ENCODE results near the gene ANKRD36.
A peak's percentile ranks its signal among the peaks of the same experiment; 100 is the strongest.
"Not testable (repeated sequence)": the region's sequence is repeated elsewhere in the genome, so short reads cannot be mapped to it uniquely, and the experiment has no call there.

ANKRD36 gene

DNA sequence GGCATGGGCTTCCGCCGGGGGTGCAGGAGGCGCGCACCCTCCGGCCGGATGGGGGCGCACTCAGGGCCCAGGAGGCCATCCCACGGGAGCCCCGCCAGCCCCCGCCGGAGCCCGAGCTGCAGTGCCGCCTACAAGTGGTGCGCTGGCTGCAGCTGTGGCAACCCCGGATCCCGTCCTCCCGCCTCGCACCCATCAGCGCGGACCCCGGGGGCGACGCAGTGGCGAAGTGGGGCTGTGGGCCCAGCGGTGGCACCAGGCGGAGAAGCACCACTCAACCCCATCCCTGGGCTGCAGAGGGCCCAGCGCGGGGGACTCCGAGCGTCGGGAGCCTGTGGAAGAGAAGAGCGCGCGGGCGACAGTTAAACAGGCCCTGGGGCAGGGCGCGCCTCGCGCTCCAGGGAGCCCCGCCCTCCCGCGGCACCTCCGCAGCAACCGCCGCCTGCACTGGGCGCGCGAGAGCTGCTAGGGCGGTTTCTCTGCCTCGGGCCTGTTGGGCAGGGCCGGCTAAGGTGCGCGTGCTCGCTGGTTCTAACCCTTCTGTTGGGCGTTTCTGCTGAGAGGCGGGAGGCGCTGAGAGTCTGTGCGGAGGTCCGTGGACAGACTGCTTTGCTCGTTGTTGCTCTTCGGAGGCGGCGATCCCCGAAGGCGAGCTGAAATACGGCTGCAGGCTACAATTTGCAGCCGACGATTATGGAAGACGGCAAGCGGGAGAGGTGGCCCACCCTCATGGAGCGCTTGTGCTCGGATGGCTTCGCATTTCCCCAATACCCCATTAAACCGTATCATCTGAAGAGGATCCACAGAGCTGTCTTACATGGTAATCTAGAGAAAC lies at the start of gene ANKRD36:
Gene ANKRD36 (plus strand): TSS at position 104 of the 832 bp plus-strand sequence. CDS start 587 bp downstream, at position 691.
- not testable (repeated sequence) for FAIRE-seq

DNA sequence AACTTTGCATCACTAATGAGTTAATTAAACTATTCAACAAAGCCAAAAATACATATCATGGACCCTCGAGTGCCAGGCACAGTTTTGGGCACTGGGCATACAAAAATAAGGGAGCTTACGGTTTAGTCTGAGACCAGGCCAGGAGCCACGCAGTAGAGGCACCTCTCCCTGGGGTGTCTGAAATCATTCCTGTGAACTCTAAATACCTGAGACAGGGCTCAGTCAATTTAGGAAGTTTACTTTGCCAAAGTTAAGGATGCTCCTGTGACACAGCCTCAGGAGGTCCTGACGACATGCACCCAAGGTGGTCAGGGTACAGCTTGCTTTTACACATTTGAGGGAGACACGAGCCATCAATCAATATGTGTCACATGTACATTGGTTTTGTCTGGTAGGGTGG lies 46.9 kb upstream of the ANKRD36 start:
- not testable (repeated sequence) for FAIRE-seq

DNA sequence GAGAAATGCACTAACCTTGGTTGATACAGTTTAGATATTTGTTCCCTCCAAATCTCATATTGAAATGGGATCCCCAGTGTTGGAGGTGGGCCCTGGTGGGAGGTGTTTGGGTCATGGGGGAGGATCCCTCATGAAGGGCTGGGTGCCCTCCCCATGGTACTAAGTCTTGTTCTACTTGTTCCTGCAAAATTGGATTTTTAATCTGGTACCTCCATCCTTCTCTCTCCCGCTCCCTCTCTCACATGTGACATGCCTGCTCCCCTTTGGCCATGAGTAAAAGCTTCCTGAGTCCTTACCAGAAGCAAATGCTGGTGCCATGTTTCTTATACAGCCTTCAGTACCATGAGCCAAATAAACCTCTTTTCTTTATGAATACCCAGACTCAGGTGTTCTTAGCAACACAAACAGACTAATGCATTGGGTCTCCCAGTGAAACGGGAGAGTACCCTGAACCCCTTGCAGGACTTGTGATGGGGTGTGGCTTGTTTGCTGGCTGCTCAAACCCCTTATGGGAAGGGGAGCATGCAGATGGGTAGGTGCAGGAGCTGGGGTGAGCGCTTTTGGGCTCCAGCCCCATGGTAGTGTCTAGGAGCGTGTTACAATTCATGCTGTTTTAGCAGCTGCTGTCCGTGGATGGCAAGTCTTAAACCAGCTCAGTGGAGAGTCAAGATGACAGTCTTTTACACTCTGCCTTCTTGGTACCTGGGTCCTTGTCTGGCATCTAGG lies 45.5 kb upstream of the ANKRD36 start:
- FAIRE-seq = no peak

DNA sequence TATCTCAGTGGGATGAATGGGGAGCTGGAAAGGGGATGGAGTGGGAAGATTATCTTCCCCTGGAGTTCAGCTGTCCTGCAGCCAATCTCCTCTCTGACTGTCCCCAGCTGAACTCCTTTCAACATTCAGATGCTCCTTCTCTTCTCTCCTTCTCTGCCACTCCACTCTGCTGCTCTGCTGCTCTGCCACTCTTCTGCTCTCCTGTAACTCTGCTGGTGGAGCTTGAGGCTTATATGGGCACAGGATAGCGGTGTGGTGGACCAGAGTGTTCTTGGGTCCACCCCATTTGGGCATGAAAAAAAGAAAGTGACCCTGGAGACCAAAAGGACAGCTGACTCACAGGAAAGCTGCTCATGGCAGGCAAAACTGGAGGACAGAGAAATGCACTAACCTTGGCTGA lies 44.9 kb upstream of the ANKRD36 start:
- no peak for FAIRE-seq

DNA sequence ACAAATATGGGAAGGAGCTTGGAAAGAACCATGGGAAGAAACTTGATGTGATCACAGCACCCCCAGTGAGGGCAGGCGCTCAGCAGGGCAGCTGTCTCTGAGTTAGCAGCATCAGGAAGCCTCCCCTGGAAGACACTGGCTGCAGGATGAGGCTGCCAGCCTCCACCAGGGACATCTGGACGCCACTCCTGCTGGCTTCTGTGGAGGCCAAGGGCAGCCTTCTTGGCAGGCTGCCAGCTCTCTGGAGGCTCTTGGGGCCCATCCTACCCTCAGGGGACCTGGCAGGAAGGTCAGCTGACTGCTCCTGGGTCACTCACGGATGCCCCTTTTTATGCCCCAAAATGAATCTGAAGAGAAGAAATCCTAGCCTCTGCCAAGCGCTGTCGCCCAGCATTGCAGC lies 44.2 kb upstream of the ANKRD36 start:
- not testable (repeated sequence) for FAIRE-seq

DNA sequence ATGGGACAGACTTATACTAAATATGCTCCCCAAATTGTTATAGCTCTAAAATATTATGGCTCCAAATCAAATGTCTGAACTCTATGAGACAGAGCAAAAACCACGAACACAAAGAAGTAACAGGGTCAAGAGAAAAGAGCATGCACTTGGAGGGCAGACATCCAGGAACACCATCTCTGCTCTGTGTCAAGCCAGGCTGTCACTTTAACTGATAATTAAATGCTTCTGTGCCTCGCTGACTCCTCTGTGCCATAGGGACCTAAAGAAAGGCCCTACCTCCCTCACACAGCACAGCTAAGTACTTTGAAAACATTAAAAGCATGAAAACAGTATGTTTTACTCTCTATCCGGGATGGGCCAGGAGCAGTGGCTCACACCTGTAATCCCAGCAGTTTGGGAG lies 42.0 kb upstream of the ANKRD36 start:
- not testable (repeated sequence) for FAIRE-seq

DNA sequence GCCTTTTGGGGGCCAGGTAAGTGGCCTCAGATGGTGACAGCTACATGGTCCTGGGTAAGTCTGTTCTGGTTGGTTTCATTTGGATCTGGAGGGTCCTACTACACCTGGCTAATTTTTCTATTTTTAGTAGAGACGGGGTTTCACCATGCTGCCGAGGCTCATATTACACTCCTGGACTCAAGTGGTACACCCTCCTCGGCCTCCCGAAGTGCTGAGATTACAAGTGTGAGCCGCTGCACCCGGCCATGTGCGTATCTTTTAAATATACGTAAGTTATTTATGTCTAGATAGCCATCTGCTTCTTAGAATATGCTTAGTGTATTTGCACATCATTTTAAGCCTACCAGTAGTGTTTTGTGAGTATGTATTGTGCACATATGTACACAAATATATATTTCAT lies 35.7 kb upstream of the ANKRD36 start:
- FAIRE-seq = not testable (repeated sequence)

DNA sequence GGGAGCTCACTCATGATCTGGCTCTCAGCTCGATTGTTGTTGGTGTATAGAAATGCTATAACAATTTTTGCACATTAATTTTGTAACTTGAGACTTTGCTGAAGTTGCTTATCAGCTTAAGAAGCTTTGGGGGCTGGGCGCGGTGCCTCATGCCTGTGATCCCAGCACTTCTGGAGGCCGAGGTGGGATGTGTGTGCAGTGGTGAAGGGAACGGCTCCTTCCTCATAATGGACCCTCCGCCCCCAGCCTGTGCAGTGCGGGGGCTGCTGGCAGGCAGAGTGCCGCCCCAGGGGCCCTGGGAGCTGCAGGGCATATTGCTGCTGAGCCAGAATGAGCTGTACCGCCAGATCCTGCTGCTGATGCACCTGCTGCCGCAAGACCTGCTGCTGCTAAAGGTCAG lies 32.1 kb upstream of the ANKRD36 start:
- not testable (repeated sequence) for FAIRE-seq

DNA sequence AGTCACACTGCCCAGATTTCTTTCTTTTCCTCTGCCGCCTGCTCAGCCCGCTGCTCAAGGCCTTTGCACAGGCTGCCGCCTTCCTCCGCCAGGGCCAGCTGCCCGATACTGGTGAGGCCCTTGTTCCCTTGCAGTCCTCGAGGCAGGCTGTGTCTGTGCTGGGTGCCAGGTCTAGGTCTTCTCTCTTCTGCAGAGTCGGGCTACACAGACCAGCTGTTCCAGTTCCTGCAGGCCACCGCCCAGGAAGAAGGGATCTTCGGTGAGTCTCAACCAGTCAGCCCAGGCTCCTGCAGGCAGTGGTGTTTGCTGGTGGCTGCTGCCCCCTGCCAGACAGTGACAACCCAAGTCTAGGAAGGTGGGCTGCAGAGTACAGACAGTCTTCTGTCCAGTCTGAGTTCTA lies 30.7 kb upstream of the ANKRD36 start:
- not testable (repeated sequence) for FAIRE-seq

DNA sequence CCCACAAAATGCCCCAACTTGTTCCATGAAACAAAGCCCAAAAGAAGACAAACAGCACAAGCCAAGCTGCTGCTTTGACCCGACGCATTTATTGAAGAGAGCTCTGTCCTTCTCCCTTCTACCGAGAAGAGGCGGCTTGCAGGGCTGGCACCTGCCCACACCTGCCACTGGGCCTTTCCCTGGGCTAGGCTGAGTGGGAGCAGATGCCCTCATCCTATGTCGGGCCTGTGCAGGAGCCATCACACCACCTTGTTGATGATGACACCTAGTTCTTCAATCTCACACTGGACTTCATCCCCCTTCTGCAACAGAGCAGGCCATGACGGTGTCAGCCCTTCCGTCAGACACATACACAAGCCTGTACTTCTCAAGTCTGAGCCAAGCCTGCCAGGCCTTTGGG lies 29.4 kb upstream of the ANKRD36 start:
- not testable (repeated sequence) for FAIRE-seq

DNA sequence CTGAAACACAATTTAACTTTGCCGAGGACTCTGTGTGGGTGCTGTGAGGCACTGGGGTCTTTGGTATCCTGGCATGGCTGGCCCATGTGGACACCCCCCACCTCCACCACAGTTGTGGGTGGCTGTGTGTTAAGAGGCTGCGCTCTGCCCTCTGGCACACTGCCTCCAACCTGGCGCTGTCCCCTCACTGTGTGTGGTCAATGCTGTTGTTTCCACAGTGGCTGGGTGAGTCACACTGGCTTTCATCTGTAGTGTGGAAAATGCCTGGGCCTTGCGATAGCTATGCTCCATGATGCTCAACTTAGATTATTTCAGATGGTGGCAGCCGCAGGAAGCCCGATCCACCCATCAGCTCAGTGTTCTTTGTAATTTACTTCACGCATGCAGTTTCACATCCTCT lies 27.9 kb upstream of the ANKRD36 start:
- FAIRE-seq = not testable (repeated sequence)

DNA sequence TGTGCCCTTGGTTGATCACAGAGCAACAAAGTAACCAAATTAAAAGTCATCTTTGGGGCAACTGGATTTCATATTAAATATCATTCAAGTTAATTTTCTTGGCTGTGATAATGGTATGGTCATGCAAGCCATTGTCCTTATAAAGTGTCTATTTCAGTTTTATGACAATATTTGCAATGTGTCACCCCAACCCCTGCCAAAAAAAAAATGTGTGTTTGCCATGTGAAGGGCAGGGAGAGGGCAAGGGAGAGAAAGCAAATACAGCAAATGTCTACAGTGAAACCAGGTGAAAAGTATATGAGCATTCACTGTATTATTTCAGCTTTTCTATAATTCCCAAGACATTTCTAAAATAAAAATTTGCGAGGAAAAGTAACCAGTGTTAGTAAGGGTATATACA lies 24.2 kb upstream of the ANKRD36 start:
- not testable (repeated sequence) for FAIRE-seq

DNA sequence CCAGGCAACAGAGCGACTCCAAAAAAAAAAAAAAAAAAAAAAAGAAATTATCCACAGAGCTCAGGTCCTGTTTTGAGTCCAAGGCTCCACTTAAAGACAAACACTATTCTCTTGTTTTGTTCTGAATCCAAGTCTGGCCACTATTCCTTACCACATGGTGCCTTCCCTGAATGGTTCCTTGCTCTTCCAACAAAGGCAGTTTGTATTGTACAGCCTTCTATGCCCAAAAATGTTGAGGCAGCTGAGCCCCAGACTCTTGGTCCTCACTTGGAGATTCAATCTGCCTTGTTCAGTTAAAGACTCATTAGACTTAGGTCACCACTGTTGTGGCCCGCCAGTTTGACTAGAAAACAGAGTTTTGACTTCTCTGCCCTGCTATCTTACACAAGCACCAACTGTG lies 20.0 kb upstream of the ANKRD36 start:
- FAIRE-seq = not testable (repeated sequence)

DNA sequence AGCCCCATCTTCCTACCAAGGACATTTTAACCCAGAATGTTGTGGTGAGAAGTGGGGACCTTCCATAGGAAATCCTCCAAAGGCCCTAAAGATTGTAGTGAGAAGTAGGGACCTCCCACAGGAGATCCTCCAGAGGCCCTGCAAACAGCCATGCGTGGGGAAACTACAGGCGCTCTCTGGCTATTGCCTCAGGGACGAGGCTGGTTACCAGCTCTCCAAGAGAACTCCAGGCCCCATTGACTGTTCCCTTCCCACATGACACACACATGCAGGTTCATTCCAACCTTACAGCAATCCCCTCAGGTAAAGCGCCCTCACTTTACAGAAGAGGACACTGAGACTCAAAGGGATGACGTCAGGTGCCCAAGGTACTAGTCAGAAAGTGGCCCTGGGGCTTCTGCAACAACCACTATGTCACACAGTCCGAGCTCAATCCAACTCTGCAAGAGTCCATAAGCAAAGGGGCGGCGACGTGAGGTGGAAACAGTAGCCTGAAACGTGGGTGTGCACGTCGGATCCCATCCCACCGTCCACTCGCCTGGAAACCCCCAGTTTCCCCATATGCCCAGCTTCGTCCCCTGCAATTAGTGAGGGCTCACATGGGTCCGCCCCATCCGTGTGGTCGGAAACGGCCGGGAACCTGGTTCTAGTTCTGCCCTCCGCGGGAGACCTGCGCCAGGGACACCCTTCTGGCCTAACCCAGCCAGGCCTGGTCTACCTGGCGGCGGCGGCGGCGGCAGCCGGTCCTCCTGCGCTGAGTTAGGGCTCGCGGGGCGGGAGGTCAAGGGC lies 18.8 kb upstream of the ANKRD36 start:
- not testable (repeated sequence) for FAIRE-seq

DNA sequence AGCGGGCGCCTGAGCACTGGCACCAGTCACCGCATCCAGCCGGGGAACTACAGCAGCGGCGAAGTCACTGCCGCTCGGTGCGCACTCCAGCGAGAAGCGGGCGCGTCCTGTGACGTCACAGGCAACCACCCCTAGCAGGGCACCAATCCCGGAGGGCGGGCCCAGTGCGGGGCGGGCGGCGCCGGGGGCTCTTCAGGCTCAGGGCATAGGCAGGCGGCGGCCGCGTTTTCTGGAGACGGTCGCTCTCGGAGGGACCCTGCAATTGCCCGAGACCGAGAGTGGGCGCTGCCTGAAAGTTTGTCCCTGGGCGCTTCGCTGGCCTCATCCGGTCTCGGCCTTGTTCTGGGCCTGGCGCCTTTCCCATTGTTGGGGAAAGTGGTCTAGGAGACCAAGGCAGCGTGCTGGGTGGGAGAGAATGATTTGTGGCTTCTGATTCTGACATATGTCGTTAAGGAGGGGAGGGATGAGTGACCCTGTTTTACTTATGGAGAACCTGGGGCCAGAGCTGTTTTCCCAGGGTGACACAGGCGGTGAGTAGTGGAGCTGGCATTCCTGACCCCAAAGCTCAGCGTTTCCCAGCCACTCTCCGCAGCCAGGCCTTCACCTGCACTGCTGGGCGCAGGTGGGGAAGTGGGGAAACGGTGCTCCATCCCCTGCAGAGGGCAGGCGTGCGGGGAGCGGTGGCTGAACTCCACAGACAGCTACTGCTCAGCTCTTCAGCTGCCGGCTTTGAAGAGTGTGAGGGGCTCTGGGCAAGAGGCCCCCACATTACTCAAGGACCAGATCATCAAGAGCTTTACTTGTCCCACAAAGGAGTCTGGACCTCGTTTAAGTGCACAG lies 18.0 kb upstream of the ANKRD36 start, which contains the start of gene FAHD2B:
Gene FAHD2B (minus strand): TSS at position 111 of the 840 bp plus-strand sequence. CDS start 3,176 bp downstream, outside the sequence.
- not testable (repeated sequence) for FAIRE-seq

DNA sequence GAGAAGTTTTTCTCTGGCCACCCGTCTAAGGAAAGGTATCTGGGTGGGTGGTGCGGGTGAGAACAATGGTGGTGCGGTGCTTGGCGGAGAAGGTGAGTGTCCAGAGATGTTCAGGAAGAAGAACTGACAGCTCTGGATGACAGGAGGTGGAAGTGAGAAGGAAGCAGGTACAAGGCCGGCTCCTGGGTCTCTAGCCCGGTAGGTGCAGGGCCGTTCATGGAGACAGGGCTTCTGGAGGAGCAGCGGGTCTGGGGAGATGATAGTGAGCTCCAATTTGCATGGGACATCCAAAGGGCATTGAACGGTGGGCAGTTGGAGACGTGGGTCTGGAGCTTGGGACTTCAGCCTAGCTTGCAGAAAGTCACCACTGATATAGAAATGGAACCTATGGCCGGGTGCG lies 17.3 kb upstream of the ANKRD36 start:
- no peak for FAIRE-seq

DNA sequence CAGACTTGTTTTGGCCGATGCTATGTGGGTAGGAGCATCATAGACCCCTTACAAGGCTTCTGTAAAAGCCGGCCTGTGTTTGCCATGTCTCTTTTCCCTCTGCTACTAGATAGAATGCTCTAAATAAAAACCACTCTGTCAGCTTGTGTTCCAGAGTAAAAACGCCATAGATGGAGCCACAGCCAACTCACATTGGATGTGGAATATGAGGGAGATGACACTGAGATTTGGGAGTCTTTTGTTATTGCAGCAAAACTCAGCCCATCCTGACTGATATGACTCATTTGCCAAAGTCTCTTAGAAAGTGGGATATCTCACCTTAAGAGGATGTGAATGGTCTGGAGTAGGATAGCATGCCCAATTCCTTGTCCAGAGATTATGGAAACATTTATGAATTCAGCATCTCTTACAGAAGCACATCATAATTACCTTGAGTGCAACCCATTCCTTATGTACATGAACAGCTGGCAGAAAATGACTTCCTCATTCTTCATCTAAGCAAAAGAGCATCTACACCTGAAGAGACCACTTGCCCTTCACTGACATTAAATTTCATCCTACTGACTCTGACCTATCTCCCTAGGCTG lies 14.1 kb upstream of the ANKRD36 start:
- not testable (repeated sequence) for FAIRE-seq

DNA sequence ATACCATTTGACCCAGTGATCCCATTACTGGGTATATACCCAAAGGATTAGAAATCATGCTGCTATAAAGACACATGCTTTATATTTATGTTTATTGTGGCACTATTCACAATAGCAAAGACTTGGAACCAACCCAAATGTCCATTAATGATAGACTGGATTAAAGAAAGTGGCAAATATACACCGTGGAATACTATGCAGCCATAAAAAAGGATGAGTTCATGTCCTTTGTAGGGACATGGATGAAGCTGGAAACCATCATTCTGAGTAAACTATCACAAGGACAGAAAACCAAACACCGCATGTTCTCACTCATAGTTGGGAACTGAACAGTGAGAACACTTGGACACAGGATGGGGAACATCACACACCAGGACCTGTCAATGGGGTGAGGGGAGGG lies 6.1 kb upstream of the ANKRD36 start:
- FAIRE-seq = not testable (repeated sequence)

DNA sequence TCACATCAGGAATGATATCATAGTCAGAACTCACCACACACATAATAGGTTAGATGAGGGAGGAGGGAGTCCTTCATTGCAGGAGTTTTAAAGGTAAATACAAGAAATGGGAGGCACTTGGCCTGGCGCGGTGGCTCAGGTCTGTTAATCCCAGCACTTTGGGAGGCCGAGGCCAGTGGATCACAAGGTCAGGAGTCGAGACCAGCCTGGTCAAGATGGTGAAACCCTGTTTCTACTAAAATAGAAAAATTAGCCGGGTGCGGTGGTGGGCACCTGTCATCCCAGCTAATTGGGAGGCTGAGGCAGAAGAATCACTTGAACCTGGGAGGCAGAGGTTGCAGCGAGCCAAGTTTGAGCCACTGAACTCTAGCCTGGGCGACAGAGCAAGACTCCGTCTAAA lies 1.7 kb upstream of the ANKRD36 start:
- not testable (repeated sequence) for FAIRE-seq

DNA sequence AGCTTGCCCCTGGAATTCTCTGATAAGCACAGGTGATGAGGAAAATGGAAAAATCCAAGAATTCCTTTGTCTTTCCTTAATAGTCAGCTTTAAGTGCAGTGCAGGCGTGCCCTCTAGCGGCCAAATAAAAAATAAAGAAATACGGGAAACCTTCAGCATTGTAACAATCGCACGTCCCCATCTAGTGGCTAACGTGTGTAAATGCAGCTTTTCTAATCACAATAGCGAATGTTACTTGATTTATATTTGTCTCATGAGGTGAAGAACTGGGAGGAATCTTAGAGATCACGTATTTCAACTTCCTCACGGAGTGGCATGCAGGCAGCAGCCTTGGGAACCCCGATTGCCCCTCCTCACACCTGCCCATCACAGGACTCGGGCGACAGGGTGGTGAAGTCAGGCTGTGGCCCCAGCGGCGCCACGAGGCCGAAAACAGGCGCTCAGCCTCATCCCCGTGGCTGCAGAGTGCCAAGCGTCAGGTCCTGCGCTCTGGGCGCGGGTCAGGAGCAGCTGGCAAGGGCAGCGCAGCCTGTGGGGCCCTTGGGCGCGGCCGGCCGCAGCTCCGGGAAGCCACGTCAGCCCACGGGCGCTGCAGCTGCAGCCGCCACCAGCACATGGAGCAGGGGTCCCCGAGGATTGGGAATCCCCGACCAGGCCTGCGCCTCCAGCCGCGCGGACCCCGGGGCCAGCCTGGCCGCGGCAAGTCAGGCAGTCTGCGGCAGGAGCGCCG lies 468 bp upstream of the ANKRD36 start:
- peak; percentile 95 for FAIRE-seq

DNA sequence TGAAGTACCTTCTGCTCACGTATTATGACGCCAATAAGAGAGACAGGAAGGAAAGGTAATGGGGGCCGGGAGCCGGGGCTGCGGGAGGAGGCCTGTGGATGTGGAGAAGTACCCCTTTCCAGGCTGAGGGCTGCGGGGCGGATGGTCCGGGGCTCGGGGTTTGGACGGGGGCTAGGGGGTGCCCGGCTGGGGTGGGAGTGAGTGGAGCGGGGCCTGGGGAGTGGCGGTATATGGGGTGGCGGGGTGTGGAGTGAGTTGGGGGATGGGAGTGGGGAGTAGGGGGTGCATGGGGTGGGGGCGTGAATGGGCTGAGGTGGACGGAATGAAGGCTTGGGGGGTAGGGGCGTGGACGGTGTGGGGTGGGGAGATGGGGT lies 916 bp downstream of the ANKRD36 start:
- not testable (repeated sequence) for FAIRE-seq

Measured in TTC549 (cell line).